B cell (primary cell): ENCODE results near the gene ACADM. TPM values are rescaled to one million over a fixed set of nuclear protein-coding genes. Genes with fewer than 3 reads are reported as not detected.
"Not testable (repeated sequence)": the region's sequence is repeated elsewhere in the genome, so short reads cannot be mapped to it uniquely, and the experiment has no call there.

Experiments used
- ATAC-seq: fragments of 200-7000 bp; cut with Tn5 transposase; one replicate; pipeline ENCODE4 v1.10.0; 2021; ENCODE audit warnings: low read depth, mild to moderate bottlenecking, moderate number of reproducible peaks, moderate library complexity
- CTCF ChIA-PET: fragments of 350-600 bp; sonication (Branson Sonifier 250); formaldehyde crosslinking; loops from one replicate; lab custom pipeline; 2021; ENCODE audit warnings: antibody characterized with exemption, inconsistent platforms; lab: Charles Lee
- POLR2A ChIA-PET: fragments of 350-600 bp; sonication (Branson Sonifier 250); formaldehyde crosslinking; loops from one replicate; lab custom pipeline; 2021; ENCODE audit warnings: antibody characterized with exemption; lab: Charles Lee
- DNase-seq: peaks from one replicate; pipeline ENCODE4 v3.0.0; 2013
- H2AFZ ChIP-seq: 2 replicates; pipeline ENCODE4 v1.6.1; 2012; ENCODE audit warnings: mild to moderate bottlenecking, low read depth, low read length; ENCODE audit not compliant: insufficient read depth, poor library complexity, severe bottlenecking
- H3K27ac ChIP-seq, 2 donors: 1 replicate in 1 of 2; 2 replicates in 1 of 2; pipeline ENCODE4 v1.5.1; 2012 to 2013; ENCODE audit warnings: low read length in 2 of 2, mild to moderate bottlenecking in 2 of 2, moderate library complexity in 1 of 2
- H3K27me3 ChIP-seq, 4 experiments: fragments of 200-600 bp in 1 of 4; sonication (generic) in 1 of 4; replicated peaks in 1 of 4; 1 replicate in 2 of 4; 2 replicates in 2 of 4; pipeline versions ENCODE4 v1.6.1 to v1.7.0; 2013 to 2016; ENCODE audit warnings: low read length in 3 of 4, mild to moderate bottlenecking in 2 of 4, mixed read lengths in 1 of 4, moderate library complexity in 1 of 4; ENCODE audit not compliant: insufficient read depth in 4 of 4, control insufficient read depth in 3 of 4; ENCODE audit errors: control extremely low read depth in 1 of 4
- H3K36me3 ChIP-seq, 2 experiments: replicated peaks in 1 of 2; 1 replicate in 1 of 2; 2 replicates in 1 of 2; pipeline versions ENCODE4 v1.6.1 to v1.7.1; 2013; ENCODE audit warnings: low read length in 1 of 2; ENCODE audit not compliant: insufficient read depth in 2 of 2, control insufficient read depth in 1 of 2; ENCODE audit errors: control extremely low read depth in 1 of 2, extremely low read depth in 1 of 2
- H3K4me1 ChIP-seq, 2 donors: fragments of 200-600 bp in 1 of 2; sonication (generic) in 1 of 2; 1 replicate in 1 of 2; 2 replicates in 1 of 2; pipeline versions ENCODE4 v1.5.1 to v1.6.1; 2013 to 2017; ENCODE audit warnings: low read length in 2 of 2; ENCODE audit not compliant: control insufficient read depth in 2 of 2, insufficient read depth in 2 of 2
- H3K4me2 ChIP-seq: replicated peaks from 2 replicates; pipeline ENCODE3; 2012; ENCODE audit warnings: mild to moderate bottlenecking, low read depth, low read length; ENCODE audit not compliant: poor library complexity, severe bottlenecking
- H3K4me3 ChIP-seq, 5 experiments: fragments of 200-600 bp in 1 of 5; sonication (generic) in 1 of 5; 1 replicate in 3 of 5; 2 replicates in 2 of 5; pipeline versions ENCODE4 v1.5.1 to v1.7.0; 2011 to 2016; ENCODE audit warnings: low read length in 4 of 5, mild to moderate bottlenecking in 4 of 5, low read depth in 2 of 5, control low read depth in 1 of 5, moderate library complexity in 1 of 5; ENCODE audit not compliant: insufficient read depth in 1 of 5; ENCODE audit errors: control extremely low read depth in 1 of 5, extremely low read depth in 1 of 5
- H3K79me2 ChIP-seq: fragments of 200-600 bp; sonication (generic); one replicate; pipeline ENCODE4 v1.6.0; 2016; ENCODE audit warnings: low read length; ENCODE audit not compliant: control insufficient read depth, insufficient read depth
- H3K9ac ChIP-seq: fragments of 200-600 bp; sonication (generic); 2 replicates; pipeline ENCODE4 v1.6.1; 2017; ENCODE audit warnings: mild to moderate bottlenecking, low read length, moderate library complexity
- H3K9me3 ChIP-seq, 3 donors: one replicate each; pipeline versions ENCODE4 v1.6.1 to v1.7.1; 2013; ENCODE audit warnings: low read length in 2 of 3; ENCODE audit not compliant: control insufficient read depth in 2 of 3, insufficient read depth in 1 of 3; ENCODE audit errors: control extremely low read depth in 1 of 3
- H4K20me1 ChIP-seq: 2 replicates; pipeline ENCODE4 v1.6.0; 2012; ENCODE audit warnings: mild to moderate bottlenecking, low read length; ENCODE audit not compliant: insufficient read depth, control insufficient read depth, poor library complexity, severe bottlenecking
- H3K27ac Mint-ChIP-seq: one replicate; pipeline ENCODE4 v1.8.0; 2021; ENCODE audit warnings: mixed read lengths
- H3K27me3 Mint-ChIP-seq: one replicate; pipeline ENCODE4 v1.8.0; 2021; ENCODE audit warnings: mixed read lengths
- H3K4me1 Mint-ChIP-seq: one replicate; pipeline ENCODE4 v1.8.0; 2021; ENCODE audit warnings: mixed read lengths
- H3K4me3 Mint-ChIP-seq: one replicate; pipeline ENCODE4 v1.8.0; 2021; ENCODE audit warnings: mixed read lengths
- H3K9me3 Mint-ChIP-seq: one replicate; pipeline ENCODE4 v1.8.0; 2022; ENCODE audit warnings: mixed read lengths; ENCODE audit not compliant: insufficient read depth
- CTCF ChIP-seq: fragments of 200-600 bp; IDR thresholded peaks from one replicate; pipeline ENCODE4 v1.8.0; 2022; ENCODE audit warnings: antibody characterized with exemption, mild to moderate bottlenecking
- EZH2 ChIP-seq: IDR thresholded peaks from 2 replicates; pipeline ENCODE4 v1.6.1; 2012; ENCODE audit warnings: borderline replicate concordance, low read depth, mild to moderate bottlenecking, moderate library complexity, low read length; ENCODE audit not compliant: insufficient read depth, poor library complexity, severe bottlenecking
- WGBS: methylation state at CpG from one replicate; pipeline ENCODE4 v1.1.5; 2013; ENCODE audit warnings: missing lambda C conversion rate; ENCODE audit not compliant: insufficient coverage; 5-methylcytosine and 5-hydroxymethylcytosine counted together
- intact Hi-C: fragments of 100-400 bp; cut with micrococcal nuclease; formaldehyde crosslinking; loops from one replicate; pipeline ENCODE4 v1.10.0; 2022
- polyA plus RNA-seq: library from polyadenylated mRNA; depleted of rRNA; stranded (reverse); fragments of >200 nt; gene quantifications from 2 replicates; pipeline ENCODE4 v1.2.3, GENCODE V29; 2012
- total RNA-seq, 2 donors: library from RNA; stranded (reverse); fragments of 120-200 nt in 1 of 2; gene quantifications; 1 replicate in 1 of 2; 2 replicates in 1 of 2; pipeline versions ENCODE4 v1.2.3 to v1.2.4, GENCODE V29; 2013 to 2022

Gene ACADM
- total and polyA plus RNA-seq, 2 donors (not counting 1 experiment from before 2014, with no cell fraction given), result 16.4 to 53.3 TPM

- intact Hi-C loops, result no loop called here
- Histone ChIP-seq H3K36me3 (no peaks in the 10 kb centered on the region), H4K20me1 (no peaks in the 10 kb centered on the region), H3K79me2 (no peaks in the 10 kb centered on the region), H3K4me1 (no peaks in the 10 kb centered on the region), H3K4me3 (no peak overlapping the region), H3K27me3 (no peaks in the 10 kb centered on the region), H3K27ac (no peak overlapping the region), H3K9me3 (no peaks in the 10 kb centered on the region), H2AFZ (no peak overlapping the region), H3K4me2 (no peak overlapping the region), H3K9ac (no peak overlapping the region)
- CTCF ChIA-PET, result no interaction called here
- no peaks in the 10 kb centered on the region for H3K9me3 Mint-ChIP-seq
- TF ChIP-seq EZH2 (no peak), CTCF (no peak)
- 100% methylated on average over 1 of the region's 4 CpGs for WGBS
- H3K4me1 Mint-ChIP-seq, result no peaks in the 10 kb centered on the region
- no peak for ATAC-seq
- H3K27ac Mint-ChIP-seq, result no peak overlapping the region
- no peak overlapping the region for H3K4me3 Mint-ChIP-seq
- no peak for DNase-seq
- POLR2A ChIA-PET, result no interaction called here
- H3K27me3 Mint-ChIP-seq, result no peaks in the 10 kb centered on the region
Observed at GRCh38 chr1:75808921-75809320, 84.4 kb downstream of the ACADM start.

- no CpG with 5 or more reads among the region's 3 CpGs for WGBS
Observed at GRCh38 chr1:75810113-75810512, 85.6 kb downstream of the ACADM start.

More at GRCh38 chr1:75810113-75810512, 85.6 kb downstream of the ACADM start:
- DNase-seq, H3K36me3 ChIP-seq, H3K27ac ChIP-seq, H3K27me3 Mint-ChIP-seq, H3K79me2 ChIP-seq, H3K4me1 Mint-ChIP-seq, H3K4me3 ChIP-seq, H3K9ac ChIP-seq, CTCF ChIA-PET, H3K27me3 ChIP-seq, H3K4me1 ChIP-seq, POLR2A ChIA-PET, H3K9me3 Mint-ChIP-seq, ATAC-seq, H3K9me3 ChIP-seq, intact Hi-C loops, H4K20me1 ChIP-seq, H3K4me2 ChIP-seq, H2AFZ ChIP-seq, H3K4me3 Mint-ChIP-seq, H3K27ac Mint-ChIP-seq: not testable (repeated sequence)
